ENCODE measurements around the gene ELAVL2.

Gene ELAVL2

DNA sequence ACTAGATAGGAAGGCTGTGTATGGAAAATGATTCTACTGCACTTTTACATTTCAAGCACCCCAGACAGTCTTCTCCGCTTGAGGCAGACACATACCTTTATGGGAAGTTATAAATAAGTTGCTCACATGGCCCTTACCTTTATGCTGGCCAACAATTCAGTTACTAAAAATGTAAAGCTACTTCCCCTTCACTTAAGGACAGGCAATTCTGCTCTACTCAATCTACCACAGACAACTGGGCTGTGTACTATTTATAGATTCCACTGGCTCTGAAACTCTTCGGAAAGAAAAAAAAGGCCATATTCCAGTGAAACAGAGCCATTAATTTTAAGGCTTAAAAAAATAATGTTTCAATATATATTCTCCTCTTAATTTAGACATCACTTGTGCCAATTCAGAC is 59.4 kb downstream of the ELAVL2 start:
- no peak for TF ChIP-seq FOXA1 (IDR thresholded peaks at IDR 0.05)
- no peak for TF ChIP-seq LEF1 (IDR thresholded peaks at IDR 0.05; ENCODE audit: borderline replicate concordance)
- no peak for TF ChIP-seq SP1 (IDR thresholded peaks at IDR 0.05)
- no peak for TF ChIP-seq ELF4 (IDR thresholded peaks at IDR 0.05)
- TF ChIP-seq ZNF384 (IDR thresholded peaks at IDR 0.05), result no peak
- no peak for TF ChIP-seq FOXK2 (IDR thresholded peaks at IDR 0.05)
- TF ChIP-seq CTBP1 (IDR thresholded peaks at IDR 0.05; ENCODE audit: borderline replicate concordance), result no peak
- TF ChIP-seq FOXM1 (IDR thresholded peaks at IDR 0.05; ENCODE audit: borderline replicate concordance), result no peak
- no peak for TF ChIP-seq TARDBP (IDR thresholded peaks at IDR 0.05)
- no peak for TF ChIP-seq L3MBTL2 (conservative IDR thresholded peaks at IDR 0.05)
- no peak for TF ChIP-seq HDGF (IDR thresholded peaks at IDR 0.05; ENCODE audit: borderline replicate concordance)
- TF ChIP-seq NFRKB (IDR thresholded peaks at IDR 0.05), result no peak
- TF ChIP-seq BHLHE40 (IDR thresholded peaks at IDR 0.05; ENCODE audit: borderline replicate concordance), result no peak
- TF ChIP-seq, protein P1, sequence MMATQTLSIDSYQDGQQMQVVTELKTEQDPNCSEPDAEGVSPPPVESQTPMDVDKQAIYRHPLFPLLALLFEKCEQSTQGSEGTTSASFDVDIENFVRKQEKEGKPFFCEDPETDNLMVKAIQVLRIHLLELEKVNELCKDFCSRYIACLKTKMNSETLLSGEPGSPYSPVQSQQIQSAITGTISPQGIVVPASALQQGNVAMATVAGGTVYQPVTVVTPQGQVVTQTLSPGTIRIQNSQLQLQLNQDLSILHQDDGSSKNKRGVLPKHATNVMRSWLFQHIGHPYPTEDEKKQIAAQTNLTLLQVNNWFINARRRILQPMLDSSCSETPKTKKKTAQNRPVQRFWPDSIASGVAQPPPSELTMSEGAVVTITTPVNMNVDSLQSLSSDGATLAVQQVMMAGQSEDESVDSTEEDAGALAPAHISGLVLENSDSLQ (IDR thresholded peaks at IDR 0.05), result no peak
- TF ChIP-seq SUZ12 (IDR thresholded peaks at IDR 0.05), result no peak
- TF ChIP-seq ARNT (IDR thresholded peaks at IDR 0.05), result no peak
- DNase-seq (ENCODE audit: extremely low spot score), result no peak
- CTCF ChIA-PET, result no interaction called here
- POLR2A ChIA-PET, result no interaction called here

GRCh38 chr9:23765561-23765960 is 60.5 kb downstream of the ELAVL2 start:
- POLR2A ChIA-PET, result no interaction called here
- TF ChIP-seq BHLHE40 (IDR thresholded peaks at IDR 0.05; ENCODE audit: borderline replicate concordance) (no peak), SUZ12 (IDR thresholded peaks at IDR 0.05) (no peak), SP1 (IDR thresholded peaks at IDR 0.05) (no peak), FOXM1 (IDR thresholded peaks at IDR 0.05; ENCODE audit: borderline replicate concordance) (no peak), TARDBP (IDR thresholded peaks at IDR 0.05) (no peak), HDGF (IDR thresholded peaks at IDR 0.05; ENCODE audit: borderline replicate concordance) (no peak), FOXK2 (IDR thresholded peaks at IDR 0.05) (no peak), NFRKB (IDR thresholded peaks at IDR 0.05) (no peak)
- no peak for DNase-seq (ENCODE audit: extremely low spot score)
- CTCF ChIA-PET, result no interaction called here

GRCh38 chr9:23764219-23764618 is 61.8 kb downstream of the ELAVL2 start:
- ChIA-PET CTCF (no interaction called here), POLR2A (no interaction called here)
- no peak for DNase-seq (ENCODE audit: extremely low spot score)
- TF ChIP-seq CTBP1 (IDR thresholded peaks at IDR 0.05; ENCODE audit: borderline replicate concordance), result no peak
- no peak for TF ChIP-seq LEF1 (IDR thresholded peaks at IDR 0.05; ENCODE audit: borderline replicate concordance)
- TF ChIP-seq FOXM1 (IDR thresholded peaks at IDR 0.05; ENCODE audit: borderline replicate concordance), result no peak

DNA sequence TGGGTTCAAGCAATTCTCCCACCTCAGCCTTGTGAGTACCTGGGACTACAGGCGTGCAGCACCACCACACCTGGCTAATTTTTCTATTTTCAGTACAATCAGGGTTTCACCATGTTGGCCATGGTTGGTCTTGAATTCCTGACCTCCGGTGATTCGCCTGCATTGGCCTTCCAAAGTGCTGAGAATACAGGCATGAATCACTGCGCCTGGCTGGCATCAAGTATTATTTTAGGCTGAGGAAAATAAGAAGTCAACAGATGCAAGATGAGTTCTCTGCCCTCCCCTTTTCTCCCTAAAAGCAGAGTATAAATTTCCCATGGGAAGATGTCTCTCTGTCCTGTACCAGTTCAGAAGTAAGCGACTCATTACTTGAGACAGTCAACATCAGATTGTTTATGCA is 71.5 kb downstream of the ELAVL2 start:
- no peak for TF ChIP-seq FOXM1 (IDR thresholded peaks at IDR 0.05; ENCODE audit: borderline replicate concordance)
- TF ChIP-seq L3MBTL2 (conservative IDR thresholded peaks at IDR 0.05), result no peak
- TF ChIP-seq, protein P1 (IDR thresholded peaks at IDR 0.05), result no peak
- no peak for TF ChIP-seq ELF4 (IDR thresholded peaks at IDR 0.05)
- no peak for TF ChIP-seq ARNT (IDR thresholded peaks at IDR 0.05)
- no peak for TF ChIP-seq BHLHE40 (IDR thresholded peaks at IDR 0.05; ENCODE audit: borderline replicate concordance)
- TF ChIP-seq FOXK2 (IDR thresholded peaks at IDR 0.05), result no peak
- TF ChIP-seq SUZ12 (IDR thresholded peaks at IDR 0.05), result no peak
- TF ChIP-seq SP1 (IDR thresholded peaks at IDR 0.05), result no peak
- no peak for TF ChIP-seq HDGF (IDR thresholded peaks at IDR 0.05; ENCODE audit: borderline replicate concordance)
- no peak for TF ChIP-seq TARDBP (IDR thresholded peaks at IDR 0.05)
- TF ChIP-seq FOXA1 (IDR thresholded peaks at IDR 0.05), result no peak
- TF ChIP-seq LEF1 (IDR thresholded peaks at IDR 0.05; ENCODE audit: borderline replicate concordance), result no peak
- TF ChIP-seq NFRKB (IDR thresholded peaks at IDR 0.05), result no peak
- no peak for TF ChIP-seq ZNF384 (IDR thresholded peaks at IDR 0.05)
- no peak for TF ChIP-seq CTBP1 (IDR thresholded peaks at IDR 0.05; ENCODE audit: borderline replicate concordance)
- CTCF ChIA-PET, result no interaction called here
- no peak for DNase-seq (ENCODE audit: extremely low spot score)
- POLR2A ChIA-PET, result no interaction called here

DNA sequence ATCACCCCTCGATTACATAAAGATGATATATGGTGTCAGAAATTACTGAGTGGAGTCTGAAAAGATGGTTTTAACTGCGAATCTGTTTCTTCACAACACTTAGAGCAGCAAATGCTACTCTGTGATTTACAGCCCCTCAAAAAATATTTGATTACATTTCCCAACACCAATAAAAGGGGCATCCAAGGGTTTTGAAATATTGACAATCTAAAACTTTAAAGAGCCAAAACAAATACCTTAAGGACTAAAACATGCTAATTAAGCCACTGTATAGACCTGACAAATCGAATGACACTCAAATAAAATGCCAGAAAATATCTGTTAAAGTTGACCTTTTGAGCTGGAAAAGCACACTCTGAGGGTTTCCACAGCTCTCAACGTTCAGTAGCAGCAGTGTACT is 73.2 kb downstream of the ELAVL2 start:
- TF ChIP-seq, protein P1 (IDR thresholded peaks at IDR 0.05), result peak; percentile 58
- TF ChIP-seq FOXA1 (IDR thresholded peaks at IDR 0.05) (no peak), ELF4 (IDR thresholded peaks at IDR 0.05) (no peak), BHLHE40 (IDR thresholded peaks at IDR 0.05; ENCODE audit: borderline replicate concordance) (no peak)
- ChIA-PET POLR2A (no interaction called here), CTCF (no interaction called here)
- DNase-seq (ENCODE audit: extremely low spot score), result no peak

DNA sequence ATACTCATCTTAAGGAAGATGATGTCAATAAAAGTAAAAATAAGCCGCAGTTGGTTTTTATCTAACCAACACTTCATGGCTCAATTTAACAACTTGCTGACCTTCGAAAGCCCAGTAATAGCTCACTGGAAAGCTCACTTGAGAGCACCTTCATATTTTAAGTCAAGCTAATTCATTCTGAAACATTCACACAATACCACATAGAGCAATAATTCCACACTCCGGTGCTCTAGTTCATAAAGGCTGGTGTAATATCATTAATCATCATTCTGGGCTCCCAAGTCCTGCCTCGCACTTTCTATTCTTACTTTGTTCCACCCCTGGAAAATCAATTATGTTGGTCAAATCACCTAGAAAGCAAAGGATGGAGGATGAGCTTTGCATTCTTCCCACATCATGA is 74.4 kb downstream of the ELAVL2 start:
- TF ChIP-seq SP1 (IDR thresholded peaks at IDR 0.05), result no peak
- TF ChIP-seq TARDBP (IDR thresholded peaks at IDR 0.05), result no peak
- TF ChIP-seq, protein P1 (IDR thresholded peaks at IDR 0.05), result no peak
- TF ChIP-seq CTBP1 (IDR thresholded peaks at IDR 0.05; ENCODE audit: borderline replicate concordance), result no peak
- TF ChIP-seq NFRKB (IDR thresholded peaks at IDR 0.05), result no peak
- no peak for TF ChIP-seq BHLHE40 (IDR thresholded peaks at IDR 0.05; ENCODE audit: borderline replicate concordance)
- no peak for TF ChIP-seq FOXA1 (IDR thresholded peaks at IDR 0.05)
- TF ChIP-seq FOXM1 (IDR thresholded peaks at IDR 0.05; ENCODE audit: borderline replicate concordance), result no peak
- no peak for TF ChIP-seq LEF1 (IDR thresholded peaks at IDR 0.05; ENCODE audit: borderline replicate concordance)
- TF ChIP-seq HDGF (IDR thresholded peaks at IDR 0.05; ENCODE audit: borderline replicate concordance), result no peak
- TF ChIP-seq ARNT (IDR thresholded peaks at IDR 0.05), result no peak
- no peak for TF ChIP-seq FOXK2 (IDR thresholded peaks at IDR 0.05)
- TF ChIP-seq ZNF384 (IDR thresholded peaks at IDR 0.05), result no peak
- TF ChIP-seq SUZ12 (IDR thresholded peaks at IDR 0.05), result no peak
- no peak for TF ChIP-seq L3MBTL2 (conservative IDR thresholded peaks at IDR 0.05)
- TF ChIP-seq ELF4 (IDR thresholded peaks at IDR 0.05), result no peak
- ChIA-PET CTCF (no interaction called here), POLR2A (no interaction called here)
- DNase-seq (ENCODE audit: extremely low spot score), result no peak
